ENCODE results near the gene NLRX1.

The NLRX1 gene

GRCh38 chr11:119194811-119195440 is 26.4 kb downstream of the NLRX1 start:
- Histone ChIP-seq H3K9me3 (ENCODE audit: low read length) (no peaks in the 10 kb centered on the region), H3K4me1 (ENCODE audit: insufficient read depth, low read length, severe bottlenecking) (no peaks in the 10 kb centered on the region), H2AFZ (ENCODE audit: low read length) (no peak overlapping the region), H4K20me1 (ENCODE audit: insufficient read depth, low read length) (no peaks in the 10 kb centered on the region), H3K9me2 (ENCODE audit: low read depth, low read length) (no peaks in the 10 kb centered on the region), H3K36me3 (ENCODE audit: insufficient read depth, low read length) (no peaks in the 10 kb centered on the region), H3F3A (ENCODE audit: insufficient read depth, low read length) (no peaks in the 10 kb centered on the region), H3K4me2 (ENCODE audit: low read length) (no peak overlapping the region), H3K27me3 (ENCODE audit: insufficient read depth, low read length) (0 out of 2 replicates have a peak, but pooled peaks cover 4% of the 10 kb centered on the region), H3K27ac (ENCODE audit: low read depth, low read length, poor library complexity, severe bottlenecking) (no peak overlapping the region), H3K4me3 (ENCODE audit: low read depth, low read length, poor library complexity, severe bottlenecking) (no peak overlapping the region), H3K79me2 (ENCODE audit: insufficient read depth, low read length) (no peaks in the 10 kb centered on the region), H3K9ac (ENCODE audit: low read length) (no peak overlapping the region)
- no peak for TF ChIP-seq CTCF (IDR thresholded peaks at IDR 0.05; ENCODE audit: low read length)
- no peak for TF ChIP-seq EZH2 (IDR thresholded peaks at IDR 0.05; ENCODE audit: borderline replicate concordance, low read length)

- H4K20me1 ChIP-seq (ENCODE audit: insufficient read depth, low read length) = no peaks in the 10 kb centered on the region
- no peak overlapping the region for H3K9ac ChIP-seq (ENCODE audit: low read length)
- no peak for TF ChIP-seq CTCF (IDR thresholded peaks at IDR 0.05; ENCODE audit: low read length)
- no peak for TF ChIP-seq EZH2 (IDR thresholded peaks at IDR 0.05; ENCODE audit: borderline replicate concordance, low read length)
- H3K36me3 ChIP-seq (ENCODE audit: insufficient read depth, low read length) = no peaks in the 10 kb centered on the region
- H3K4me2 ChIP-seq (ENCODE audit: low read length) = no peak overlapping the region
- H3K4me3 ChIP-seq (ENCODE audit: low read depth, low read length, poor library complexity, severe bottlenecking) = no peak overlapping the region
- 0 out of 2 replicates have a peak, but pooled peaks cover 4% of the 10 kb centered on the region for H3K27me3 ChIP-seq (ENCODE audit: insufficient read depth, low read length)
- no peaks in the 10 kb centered on the region for H3F3A ChIP-seq (ENCODE audit: insufficient read depth, low read length)
- H2AFZ ChIP-seq (ENCODE audit: low read length) = no peak overlapping the region
- no peak overlapping the region for H3K27ac ChIP-seq (ENCODE audit: low read depth, low read length, poor library complexity, severe bottlenecking)
- H3K79me2 ChIP-seq (ENCODE audit: insufficient read depth, low read length) = no peaks in the 10 kb centered on the region
- no peaks in the 10 kb centered on the region for H3K9me3 ChIP-seq (ENCODE audit: low read length)
- H3K9me2 ChIP-seq (ENCODE audit: low read depth, low read length) = no peaks in the 10 kb centered on the region
- H3K4me1 ChIP-seq (ENCODE audit: insufficient read depth, low read length, severe bottlenecking) = no peaks in the 10 kb centered on the region
Measured at GRCh38 chr11:119195680-119196079, 27.2 kb downstream of the NLRX1 start.

GRCh38 chr11:119196833-119197483 is 28.4 kb downstream of the NLRX1 start:
- H3K9me3 ChIP-seq (ENCODE audit: low read length) = no peaks in the 10 kb centered on the region
- H3K9me2 ChIP-seq (ENCODE audit: low read depth, low read length) = no peaks in the 10 kb centered on the region
- H3K36me3 ChIP-seq (ENCODE audit: insufficient read depth, low read length) = no peaks in the 10 kb centered on the region
- H3K9ac ChIP-seq (ENCODE audit: low read length) = no peak overlapping the region
- H3K4me2 ChIP-seq (ENCODE audit: low read length) = no peak overlapping the region
- H3F3A ChIP-seq (ENCODE audit: insufficient read depth, low read length) = no peaks in the 10 kb centered on the region
- TF ChIP-seq CTCF (IDR thresholded peaks at IDR 0.05; ENCODE audit: low read length) (peak; percentile 73), EZH2 (IDR thresholded peaks at IDR 0.05; ENCODE audit: borderline replicate concordance, low read length) (no peak)
- no peaks in the 10 kb centered on the region for H3K4me1 ChIP-seq (ENCODE audit: insufficient read depth, low read length, severe bottlenecking)
- 0 out of 2 replicates have a peak, but pooled peaks cover 4% of the 10 kb centered on the region for H3K27me3 ChIP-seq (ENCODE audit: insufficient read depth, low read length)
- no peaks in the 10 kb centered on the region for H4K20me1 ChIP-seq (ENCODE audit: insufficient read depth, low read length)
- H3K4me3 ChIP-seq (ENCODE audit: low read depth, low read length, poor library complexity, severe bottlenecking) = no peak overlapping the region
- H2AFZ ChIP-seq (ENCODE audit: low read length) = no peak overlapping the region
- H3K27ac ChIP-seq (ENCODE audit: low read depth, low read length, poor library complexity, severe bottlenecking) = no peak overlapping the region
- H3K79me2 ChIP-seq (ENCODE audit: insufficient read depth, low read length) = no peaks in the 10 kb centered on the region
